ENCODE data around the gene ANKRD31. TPM values are rescaled to one million over a fixed set of nuclear protein-coding genes. Genes with fewer than 3 reads are reported as not detected.
"Not testable (repeated sequence)": the region's sequence is repeated elsewhere in the genome, so short reads cannot be mapped to it uniquely, and the experiment has no call there.

Gene ANKRD31
- total RNA-seq, 1 donor from 2014 or later = not detected

GRCh38 chr5:75169516-75169915 lies 67.2 kb downstream of the ANKRD31 start:
- DNase-seq (no peak), ATAC-seq (no peak)
- intact Hi-C loops (cut with micrococcal nuclease) = no loop called here

DNA sequence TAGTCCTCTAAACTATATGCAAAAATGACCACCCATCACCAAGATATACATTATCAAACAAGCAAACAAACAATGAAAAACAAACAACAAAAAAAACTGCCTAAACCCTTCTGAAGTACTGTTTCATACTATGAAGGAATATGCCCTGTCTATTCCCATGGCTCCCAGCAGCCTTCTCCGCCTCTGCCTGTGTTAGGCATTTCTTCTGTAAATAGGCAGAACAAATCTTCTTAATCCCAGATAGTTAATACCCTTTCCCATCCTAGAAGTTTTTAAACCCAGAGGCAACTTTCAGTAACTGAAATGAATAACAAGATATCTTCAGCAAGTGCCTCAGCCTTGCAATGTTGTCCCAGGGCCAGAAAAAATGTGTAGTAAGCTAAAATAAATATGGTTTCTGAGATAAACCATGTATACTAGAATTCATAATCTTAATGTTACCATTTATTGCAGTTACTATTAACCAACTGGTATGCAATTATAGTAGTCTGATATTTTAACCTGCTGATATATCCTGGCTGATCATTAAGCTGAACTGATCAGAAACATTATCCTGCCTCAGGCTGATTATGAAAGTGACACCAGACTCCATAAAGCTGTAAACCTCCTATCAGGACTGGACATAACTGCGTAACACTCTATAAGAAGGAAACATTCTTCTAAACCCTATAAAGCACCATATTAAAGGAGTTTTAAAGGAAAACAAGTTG lies 68.5 kb downstream of the ANKRD31 start:
- DNase-seq (no peak), ATAC-seq (no peak)
- intact Hi-C loops (cut with micrococcal nuclease) = no loop called here

- ATAC-seq = no peak
- DNase-seq = no peak
- intact Hi-C loops (cut with micrococcal nuclease) = no loop called here
Measured at GRCh38 chr5:75167345-75167744, 69.3 kb downstream of the ANKRD31 start.

DNA sequence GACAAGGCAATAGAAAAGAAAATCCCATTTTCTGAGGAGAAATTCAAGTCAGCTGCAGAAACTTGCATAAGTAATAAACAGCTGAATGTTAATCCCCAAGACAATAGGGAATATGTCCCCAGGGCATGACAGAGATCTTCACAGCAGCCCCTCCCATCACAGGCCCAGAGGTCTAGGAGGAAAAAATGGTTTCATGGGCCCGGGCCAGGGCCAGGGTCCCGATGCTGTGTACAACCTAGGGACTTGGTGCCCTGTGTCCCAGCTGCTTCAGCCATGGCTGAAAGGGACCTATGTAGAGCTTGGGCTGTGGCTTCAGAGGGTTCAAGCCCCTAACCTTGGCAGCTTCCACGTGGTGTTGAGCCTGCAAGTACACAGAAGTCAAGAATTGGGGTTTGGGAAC lies 75.2 kb downstream of the ANKRD31 start:
- ATAC-seq; intact Hi-C loops (cut with micrococcal nuclease); DNase-seq: not testable (repeated sequence)

DNA sequence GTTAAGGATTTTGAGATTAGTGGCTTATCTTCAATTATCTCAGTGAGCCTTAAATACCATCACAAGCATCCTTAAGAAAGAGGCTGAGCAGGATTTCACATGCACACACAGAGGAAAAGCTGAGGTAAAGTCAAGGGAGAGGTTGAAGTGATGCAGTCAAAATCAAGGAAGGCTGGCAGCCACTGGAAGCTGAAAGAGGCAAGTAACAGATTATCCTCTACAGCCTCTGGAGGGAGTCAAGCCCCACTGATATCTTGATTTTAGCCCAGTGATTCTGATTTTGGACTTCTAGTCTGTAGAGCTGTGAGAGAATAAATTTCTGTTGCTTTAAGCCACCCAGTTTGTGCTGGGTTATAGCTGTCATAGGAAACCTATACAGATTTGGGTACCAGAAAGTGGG lies 80.1 kb downstream of the ANKRD31 start:
- no peak for ATAC-seq

GRCh38 chr5:75152860-75153259 lies 83.8 kb downstream of the ANKRD31 start:
- intact Hi-C loops (cut with micrococcal nuclease) = no loop called here
- no peak for DNase-seq
- no peak for ATAC-seq

More for the DNA sequence above, 80.1 kb downstream of the ANKRD31 start:
- intact Hi-C loops (cut with micrococcal nuclease) = no loop called here
- DNase-seq = no peak

DNA sequence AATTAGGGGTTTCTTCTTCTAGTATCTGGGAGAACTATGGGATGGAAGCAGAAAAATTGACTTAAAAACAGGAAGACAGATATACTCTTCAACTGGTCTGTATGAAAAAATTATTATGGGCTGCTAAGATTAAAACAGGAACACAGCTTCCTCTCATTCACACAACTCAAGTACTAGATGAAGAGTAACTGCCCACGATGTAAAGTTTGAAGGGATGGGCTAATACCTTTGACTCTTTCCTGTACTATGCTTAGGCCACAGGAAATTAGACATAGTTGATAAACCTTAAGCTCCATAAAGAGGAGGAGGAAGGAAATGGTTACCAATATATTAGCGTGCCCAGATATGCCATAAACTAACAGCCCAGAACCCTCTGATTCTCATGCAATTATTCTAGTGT lies 88.6 kb downstream of the ANKRD31 start:
- ATAC-seq (no peak), DNase-seq (no peak)
- intact Hi-C loops (cut with micrococcal nuclease) = no loop called here

DNA sequence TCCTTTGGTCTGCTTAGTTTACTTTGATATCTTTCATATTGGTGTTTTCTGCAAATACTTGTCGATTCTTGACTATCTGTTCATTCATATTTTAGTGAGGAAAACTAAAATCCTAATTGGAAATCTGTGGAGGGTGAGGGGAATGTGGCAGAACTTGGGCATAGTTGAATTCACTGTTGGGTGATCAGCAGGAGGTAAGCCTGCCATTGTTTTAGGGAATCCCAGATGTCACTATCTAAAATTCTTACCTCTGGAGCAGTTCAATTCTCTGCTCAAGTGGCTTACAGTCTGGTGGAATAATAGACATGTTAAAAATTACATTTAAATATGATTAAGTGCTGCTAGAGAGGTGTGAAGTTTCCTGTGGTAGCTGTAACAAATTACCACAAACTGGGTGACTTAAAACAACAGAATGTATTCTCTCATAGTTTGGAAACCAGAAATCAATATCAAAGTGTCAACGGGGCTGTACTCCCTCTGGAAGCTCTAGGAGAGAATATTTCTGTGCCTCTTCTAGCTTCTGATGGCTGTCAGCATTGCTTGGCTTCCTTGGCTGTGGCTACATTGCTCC lies 94.0 kb downstream of the ANKRD31 start:
- ATAC-seq = no peak
- no peak for DNase-seq
- intact Hi-C loops (cut with micrococcal nuclease) = no loop called here

GRCh38 chr5:75140277-75140676 lies 96.4 kb downstream of the ANKRD31 start:
- intact Hi-C loops (cut with micrococcal nuclease) = no loop called here

GRCh38 chr5:75138689-75139088 lies 98.0 kb downstream of the ANKRD31 start:
- intact Hi-C loops (cut with micrococcal nuclease) = no loop called here
- no peak for ATAC-seq
- no peak for DNase-seq

More at GRCh38 chr5:75140277-75140676, 96.4 kb downstream of the ANKRD31 start:
- ATAC-seq (no peak), DNase-seq (no peak)

- intact Hi-C loops (cut with micrococcal nuclease) = no loop called here
- DNase-seq (peak; percentile 24), ATAC-seq (no peak)
Measured at GRCh38 chr5:75130818-75131349, 105.8 kb downstream of the ANKRD31 start.

- intact Hi-C loops (cut with micrococcal nuclease) = no loop called here
- ATAC-seq (no peak), DNase-seq (no peak)
Measured at GRCh38 chr5:75116856-75117255, 119.8 kb downstream of the ANKRD31 start.

DNA sequence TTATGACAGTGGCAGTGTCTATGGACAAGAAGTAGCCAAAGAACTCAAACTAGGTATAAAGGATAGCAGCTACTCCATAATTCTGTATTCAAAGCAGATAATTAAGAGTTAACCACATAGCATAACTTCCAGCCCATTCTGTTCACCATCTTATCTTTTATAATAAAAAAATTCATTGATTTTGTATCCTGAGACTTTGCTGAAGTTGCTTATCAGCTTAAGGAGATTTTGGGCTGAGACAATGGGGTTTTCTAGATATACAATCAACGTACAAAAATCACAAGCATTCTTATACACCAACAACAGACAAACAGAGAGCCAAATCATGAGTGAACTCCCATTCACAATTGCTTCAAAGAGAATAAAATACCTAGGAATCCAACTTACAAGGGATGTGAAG lies 122.4 kb downstream of the ANKRD31 start:
- DNase-seq; ATAC-seq; intact Hi-C loops (cut with micrococcal nuclease): not testable (repeated sequence)

GRCh38 chr5:75113354-75114113 lies 123.1 kb downstream of the ANKRD31 start:
- DNase-seq = no peak
- no peak for ATAC-seq
- intact Hi-C loops (cut with micrococcal nuclease) = no loop called here

DNA sequence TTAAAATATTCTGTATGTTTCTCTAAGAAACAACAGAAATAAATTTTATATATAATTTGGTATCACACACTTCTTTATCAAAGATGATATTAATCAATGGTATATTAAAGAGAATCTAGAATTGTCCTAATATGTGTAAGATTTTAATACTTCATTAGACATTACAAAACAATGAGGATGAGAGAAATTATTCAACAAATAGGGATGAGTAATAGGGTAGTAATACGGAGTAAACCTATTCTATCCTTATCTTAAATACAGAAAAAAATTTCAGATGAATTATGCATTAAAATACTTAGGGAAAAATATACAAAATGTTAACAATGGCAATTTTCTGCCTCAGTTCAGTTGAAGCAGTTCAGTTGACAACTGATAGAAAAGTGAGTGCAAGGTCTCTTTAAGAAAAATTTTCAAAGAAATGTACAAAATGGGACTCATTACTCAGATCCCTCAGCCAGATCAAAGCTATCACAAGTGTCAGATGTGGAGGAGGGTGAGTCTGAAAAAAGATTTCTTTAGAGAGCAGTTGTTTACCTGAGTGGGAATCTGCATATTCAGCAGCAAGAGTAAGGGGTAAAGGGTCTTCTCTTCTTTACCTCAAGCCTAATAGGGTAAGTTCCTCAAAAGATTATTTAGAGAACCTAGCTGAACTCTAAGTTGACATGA lies 127.6 kb downstream of the ANKRD31 start:
- ATAC-seq = no peak
- intact Hi-C loops (cut with micrococcal nuclease) = no loop called here

DNA sequence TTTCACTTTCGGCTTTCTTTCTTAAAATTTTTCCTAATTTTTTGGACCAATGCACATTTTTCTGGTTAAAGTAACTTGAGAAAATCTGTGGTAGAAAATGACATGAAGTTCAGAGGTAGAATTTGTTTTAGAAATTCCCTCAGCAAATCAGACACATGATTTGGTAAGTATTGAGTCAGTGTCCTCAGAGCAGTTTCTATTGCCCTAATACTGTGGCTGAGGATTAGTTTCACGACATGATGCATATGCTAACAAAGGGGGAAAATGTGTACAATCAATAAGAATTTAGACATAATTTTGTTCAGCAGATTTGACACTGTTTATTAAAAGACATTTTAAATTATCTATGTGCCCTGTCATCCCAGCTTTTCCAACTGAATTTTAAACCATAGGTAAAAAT lies 128.2 kb downstream of the ANKRD31 start:
- DNase-seq (no peak), ATAC-seq (no peak)
- intact Hi-C loops (cut with micrococcal nuclease) = no loop called here

More for the DNA sequence above, 127.6 kb downstream of the ANKRD31 start:
- DNase-seq = no peak

- intact Hi-C loops (cut with micrococcal nuclease); ATAC-seq; DNase-seq: not testable (repeated sequence)
Measured at GRCh38 chr5:75095956-75096355, 140.7 kb downstream of the ANKRD31 start.

- intact Hi-C loops (cut with micrococcal nuclease) = no loop called here
- ATAC-seq (no peak), DNase-seq (no peak)
Measured at GRCh38 chr5:75091597-75091996, 145.1 kb downstream of the ANKRD31 start.

GRCh38 chr5:75089662-75090061 lies 147.0 kb downstream of the ANKRD31 start:
- intact Hi-C loops (cut with micrococcal nuclease) = no loop called here
- DNase-seq (no peak), ATAC-seq (no peak)

GRCh38 chr5:75089137-75089536 lies 147.5 kb downstream of the ANKRD31 start:
- intact Hi-C loops (cut with micrococcal nuclease) = no loop called here
- ATAC-seq = no peak

More at GRCh38 chr5:75089137-75089536, 147.5 kb downstream of the ANKRD31 start:
- no peak for DNase-seq
